Calu3 (cell line): Measurements from ENCODE around the gene ZFP36. TPM values are rescaled to one million over a fixed set of nuclear protein-coding genes. Genes with fewer than 3 reads are reported as not detected.

Source experiments
- BruUV-seq: library from RNA; stranded (reverse); fragments of 400-500 nt; replicated peaks from 2 replicates; lab custom pipeline; 2021; lab: Mats Ljungman, UMichigan
- CTCF ChIA-PET: fragments of 300-600 bp; sonication (Branson Sonifier 250); formaldehyde crosslinking; loops from one replicate; lab custom pipeline; 2022; ENCODE audit warnings: antibody characterized with exemption; lab: Charles Lee
- DNase-seq: peaks from one replicate; pipeline ENCODE4 v3.0.0; 2022
- H3K27ac Mint-ChIP-seq: one replicate; pipeline ENCODE4 v1.8.0; 2022; ENCODE audit warnings: mixed read lengths; ENCODE audit not compliant: unreplicated experiment
- H3K27me3 Mint-ChIP-seq: one replicate; pipeline ENCODE4 v1.8.0; 2022; ENCODE audit warnings: mixed read lengths; ENCODE audit not compliant: unreplicated experiment
- H3K36me3 Mint-ChIP-seq: one replicate; pipeline ENCODE4 v1.8.0; 2022; ENCODE audit warnings: mild to moderate bottlenecking, moderate library complexity, mixed read lengths; ENCODE audit not compliant: insufficient read depth, unreplicated experiment
- H3K4me1 Mint-ChIP-seq: one replicate; pipeline ENCODE4 v1.8.0; 2022; ENCODE audit warnings: mild to moderate bottlenecking, low read depth, mixed read lengths; ENCODE audit not compliant: unreplicated experiment
- H3K4me3 Mint-ChIP-seq: one replicate; pipeline ENCODE4 v1.8.0; 2022; ENCODE audit warnings: mild to moderate bottlenecking, low read depth, moderate library complexity, mixed read lengths; ENCODE audit not compliant: unreplicated experiment
- H3K9me3 Mint-ChIP-seq: one replicate; pipeline ENCODE4 v1.8.0; 2022; ENCODE audit warnings: low read depth, mixed read lengths; ENCODE audit not compliant: unreplicated experiment
- intact Hi-C: fragments of 100-400 bp; cut with micrococcal nuclease; formaldehyde crosslinking; loops from one replicate; pipeline ENCODE4 v1.10.0; 2022; ENCODE audit not compliant: unreplicated experiment
- total RNA-seq: library from RNA; stranded (reverse); gene quantifications from 2 replicates; pipeline ENCODE4 v1.2.3, GENCODE V29; 2022
- TF ChIP-seq, protein P1 (sequence below): fragments of 200-600 bp; IDR thresholded peaks from one replicate; pipeline ENCODE4 v1.8.0; 2022; ENCODE audit warnings: antibody characterized with exemption; ENCODE audit not compliant: unreplicated experiment

The ZFP36 gene
- total RNA-seq, 1 experiment from 2014 or later = 70.8 TPM

DNA sequence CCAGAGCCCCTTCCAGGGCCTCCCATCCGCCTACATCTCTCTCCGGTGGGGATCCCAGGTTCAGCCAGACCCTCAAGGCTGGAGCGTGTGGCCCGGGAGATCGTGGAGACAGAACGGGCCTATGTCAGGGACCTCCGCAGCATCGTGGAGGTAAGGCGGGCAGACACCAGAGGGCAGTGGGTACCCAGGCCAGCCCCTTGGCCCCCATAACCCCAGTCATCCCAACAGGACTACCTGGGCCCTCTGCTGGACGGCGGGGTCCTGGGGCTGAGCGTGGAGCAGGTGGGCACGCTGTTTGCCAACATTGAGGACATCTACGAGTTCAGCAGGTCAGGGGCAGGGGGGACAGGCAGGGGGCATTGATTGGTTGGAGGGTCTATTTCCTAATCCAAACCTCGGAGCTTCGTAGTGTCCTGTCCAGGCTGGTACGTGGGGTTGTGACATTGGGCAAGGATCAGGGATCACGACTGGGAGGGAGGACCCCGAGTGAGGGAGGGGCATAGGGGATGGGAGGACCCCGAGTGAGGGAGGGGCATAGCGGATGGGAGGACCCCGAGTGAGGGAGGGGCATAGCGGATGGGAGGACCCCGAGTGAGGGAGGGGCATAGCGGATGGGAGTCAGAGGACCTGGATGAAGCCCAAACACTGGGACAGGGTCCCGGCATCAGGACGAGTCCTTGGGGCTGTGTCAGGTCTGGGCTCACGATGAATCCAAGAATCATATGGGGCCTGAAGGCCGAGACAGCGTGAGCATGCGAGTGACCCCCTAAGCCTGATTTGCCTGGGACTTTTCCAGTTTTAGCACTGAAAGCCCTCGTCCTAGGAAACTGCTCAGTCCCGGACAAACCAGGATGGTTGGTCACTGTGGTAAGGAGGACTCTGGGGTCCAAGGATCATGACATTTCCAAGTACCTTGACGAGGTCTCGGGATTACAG, 8.7 kb downstream of the ZFP36 start:
- TF ChIP-seq, protein P1, sequence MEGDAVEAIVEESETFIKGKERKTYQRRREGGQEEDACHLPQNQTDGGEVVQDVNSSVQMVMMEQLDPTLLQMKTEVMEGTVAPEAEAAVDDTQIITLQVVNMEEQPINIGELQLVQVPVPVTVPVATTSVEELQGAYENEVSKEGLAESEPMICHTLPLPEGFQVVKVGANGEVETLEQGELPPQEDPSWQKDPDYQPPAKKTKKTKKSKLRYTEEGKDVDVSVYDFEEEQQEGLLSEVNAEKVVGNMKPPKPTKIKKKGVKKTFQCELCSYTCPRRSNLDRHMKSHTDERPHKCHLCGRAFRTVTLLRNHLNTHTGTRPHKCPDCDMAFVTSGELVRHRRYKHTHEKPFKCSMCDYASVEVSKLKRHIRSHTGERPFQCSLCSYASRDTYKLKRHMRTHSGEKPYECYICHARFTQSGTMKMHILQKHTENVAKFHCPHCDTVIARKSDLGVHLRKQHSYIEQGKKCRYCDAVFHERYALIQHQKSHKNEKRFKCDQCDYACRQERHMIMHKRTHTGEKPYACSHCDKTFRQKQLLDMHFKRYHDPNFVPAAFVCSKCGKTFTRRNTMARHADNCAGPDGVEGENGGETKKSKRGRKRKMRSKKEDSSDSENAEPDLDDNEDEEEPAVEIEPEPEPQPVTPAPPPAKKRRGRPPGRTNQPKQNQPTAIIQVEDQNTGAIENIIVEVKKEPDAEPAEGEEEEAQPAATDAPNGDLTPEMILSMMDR = no peak
- Mint-ChIP-seq H3K27ac (no peak overlapping the region), H3K4me1 (peaks cover 29% of the 10 kb centered on the region), H3K4me3 (no peak overlapping the region), H3K36me3 (peaks cover 66% of the 10 kb centered on the region), H3K27me3 (no peaks in the 10 kb centered on the region), H3K9me3 (no peaks in the 10 kb centered on the region)
- no TSS peak for BruUV-seq
- CTCF ChIA-PET = interaction anchor here (1.7 kb wide), 1 partner anchor 11 kb away, joined by 4 read pairs; no protein-coding TSS in a partner anchor
- no peak for DNase-seq
- intact Hi-C loops = no loop called here

DNA sequence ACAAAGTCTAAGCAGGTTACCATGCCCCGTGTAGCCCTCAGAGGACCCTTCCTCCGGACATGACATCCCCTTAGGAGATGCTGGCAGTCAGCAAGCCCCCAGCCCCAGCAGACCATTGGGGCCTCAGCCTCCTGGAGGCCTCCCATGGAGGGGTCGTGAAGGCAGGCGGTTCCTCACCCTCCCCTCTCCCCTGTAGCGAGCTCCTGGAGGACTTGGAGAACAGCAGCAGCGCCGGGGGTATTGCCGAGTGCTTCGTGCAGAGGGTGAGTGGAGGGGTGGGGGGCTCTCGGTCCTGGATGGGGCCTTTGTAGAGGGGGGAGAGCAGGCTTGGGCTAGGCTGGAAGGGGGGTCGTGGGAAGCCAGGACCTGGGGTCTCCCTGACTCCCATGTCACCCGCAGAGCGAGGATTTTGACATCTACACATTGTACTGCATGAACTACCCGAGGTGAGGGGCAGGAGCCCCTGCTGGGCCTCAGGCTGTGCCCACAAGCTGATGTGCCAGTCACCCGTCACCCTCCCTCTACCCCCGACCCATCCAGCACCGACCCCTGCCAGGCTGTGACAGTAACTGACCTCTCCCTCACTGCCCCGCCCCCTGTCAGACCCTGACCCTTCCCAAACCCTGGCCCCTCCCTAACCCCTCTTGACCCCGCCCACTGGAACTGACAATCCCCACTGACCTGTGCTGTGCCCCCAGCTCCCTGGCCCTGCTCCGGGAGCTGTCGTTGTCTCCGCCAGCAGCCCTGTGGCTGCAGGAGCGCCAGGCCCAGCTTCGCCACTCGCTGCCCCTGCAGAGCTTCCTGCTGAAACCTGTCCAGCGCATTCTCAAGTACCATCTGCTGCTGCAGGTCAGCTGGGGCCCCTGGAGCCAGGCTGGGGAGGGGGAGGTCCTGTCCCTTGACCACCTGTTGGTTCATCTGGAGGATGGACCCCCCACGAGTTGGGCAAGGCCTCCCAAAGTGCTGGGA, 9.8 kb downstream of the ZFP36 start:
- no peaks in the 10 kb centered on the region for H3K9me3 Mint-ChIP-seq
- H3K27me3 Mint-ChIP-seq = no peaks in the 10 kb centered on the region
- CTCF ChIA-PET = interaction anchor here (0.6 kb wide), 1 partner anchor 23 kb away, joined by 3 read pairs; no protein-coding TSS in a partner anchor
- H3K36me3 Mint-ChIP-seq = peaks cover 60% of the 10 kb centered on the region
- TF ChIP-seq, protein P1 = no peak
- no TSS peak for BruUV-seq
- no peak overlapping the region for H3K27ac Mint-ChIP-seq
- DNase-seq = no peak
- H3K4me3 Mint-ChIP-seq = no peak overlapping the region
- peaks cover 18% of the 10 kb centered on the region for H3K4me1 Mint-ChIP-seq
- intact Hi-C loops = no loop called here

DNA sequence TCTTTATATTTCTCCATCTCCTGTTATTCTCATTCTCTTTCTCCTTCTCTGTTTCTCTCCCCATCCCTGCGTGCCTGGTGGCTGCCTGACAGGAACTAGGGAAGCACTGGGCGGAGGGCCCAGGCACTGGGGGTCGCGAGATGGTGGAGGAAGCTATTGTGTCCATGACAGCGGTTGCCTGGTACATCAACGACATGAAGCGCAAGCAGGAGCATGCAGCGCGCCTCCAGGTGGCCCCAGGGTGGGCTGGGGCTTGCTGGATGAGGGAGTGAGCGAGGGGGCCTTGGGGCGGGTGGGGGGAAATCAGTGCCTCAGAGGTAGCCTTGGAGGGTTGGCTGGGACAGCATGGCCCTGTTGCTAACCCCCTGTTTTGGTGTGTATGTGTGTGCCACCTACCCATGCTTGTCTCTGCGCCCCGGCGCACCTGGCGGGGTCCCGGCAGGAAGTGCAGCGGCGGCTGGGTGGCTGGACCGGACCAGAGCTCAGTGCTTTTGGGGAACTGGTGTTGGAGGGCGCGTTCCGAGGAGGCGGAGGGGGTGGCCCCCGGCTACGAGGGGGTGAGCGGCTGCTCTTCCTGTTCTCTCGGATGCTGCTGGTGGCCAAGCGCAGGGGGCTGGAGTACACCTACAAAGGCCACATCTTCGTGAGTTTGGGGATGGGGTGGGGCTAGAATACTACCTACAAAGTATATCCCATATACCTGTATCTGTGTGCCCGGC, 11.0 kb downstream of the ZFP36 start:
- no TSS peak for BruUV-seq
- DNase-seq = no peak

More for the DNA sequence above, 11.0 kb downstream of the ZFP36 start:
- H3K4me3 Mint-ChIP-seq = no peak overlapping the region
- no peak overlapping the region for H3K27ac Mint-ChIP-seq
- H3K27me3 Mint-ChIP-seq = no peaks in the 10 kb centered on the region
- CTCF ChIA-PET = interaction anchor here (1.2 kb wide), 1 partner anchor 10 kb away, joined by 3 read pairs; no protein-coding TSS in a partner anchor
- intact Hi-C loops = no loop called here
- no peaks in the 10 kb centered on the region for H3K9me3 Mint-ChIP-seq
- H3K4me1 Mint-ChIP-seq = peaks cover 11% of the 10 kb centered on the region
- peaks cover 56% of the 10 kb centered on the region for H3K36me3 Mint-ChIP-seq
- TF ChIP-seq, protein P1 = no peak
